AG09309 (cell line): ENCODE measurements around the gene PGAM1.
A peak's percentile ranks its signal among the peaks of the same experiment; 100 is the strongest.

Source experiments
- DNase-seq: peaks from one replicate; pipeline ENCODE4 v3.0.0-alpha.2; 2010; ENCODE audit warnings: low read depth
- H3K4me3 ChIP-seq: 2 replicates; pipeline ENCODE4 v1.5.1; 2011; ENCODE audit warnings: mild to moderate bottlenecking, low read depth, low read length, moderate library complexity; ENCODE audit not compliant: control insufficient read depth
- TF ChIP-seq, protein P1 (sequence below): IDR thresholded peaks from 2 replicates; pipeline ENCODE4 v1.5.1; 2011; ENCODE audit warnings: mild to moderate bottlenecking, low read depth, low read length, inconsistent platforms; ENCODE audit not compliant: insufficient read depth, control insufficient read depth; ENCODE audit errors: missing control alignments

Gene PGAM1

DNA sequence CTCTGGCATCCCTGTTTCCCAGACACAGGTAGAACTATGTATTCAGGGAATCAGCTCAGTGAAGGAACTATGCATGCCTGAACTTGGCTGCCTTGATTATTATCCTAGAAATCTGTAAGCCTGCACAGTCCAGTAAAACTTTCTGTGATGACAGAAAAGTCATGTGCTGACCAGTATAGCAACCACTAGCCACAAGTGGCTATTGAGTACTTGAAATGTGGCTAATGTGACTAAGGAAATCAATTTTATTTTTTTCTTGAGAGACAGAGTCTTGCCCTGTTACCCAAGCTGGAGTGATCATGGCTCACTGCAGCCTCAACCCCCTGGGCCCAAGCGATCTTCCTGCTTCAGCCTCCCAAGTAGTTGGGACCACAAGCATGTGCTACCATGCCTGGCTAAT lies 16.3 kb downstream of the PGAM1 start:
- TF ChIP-seq, protein P1, sequence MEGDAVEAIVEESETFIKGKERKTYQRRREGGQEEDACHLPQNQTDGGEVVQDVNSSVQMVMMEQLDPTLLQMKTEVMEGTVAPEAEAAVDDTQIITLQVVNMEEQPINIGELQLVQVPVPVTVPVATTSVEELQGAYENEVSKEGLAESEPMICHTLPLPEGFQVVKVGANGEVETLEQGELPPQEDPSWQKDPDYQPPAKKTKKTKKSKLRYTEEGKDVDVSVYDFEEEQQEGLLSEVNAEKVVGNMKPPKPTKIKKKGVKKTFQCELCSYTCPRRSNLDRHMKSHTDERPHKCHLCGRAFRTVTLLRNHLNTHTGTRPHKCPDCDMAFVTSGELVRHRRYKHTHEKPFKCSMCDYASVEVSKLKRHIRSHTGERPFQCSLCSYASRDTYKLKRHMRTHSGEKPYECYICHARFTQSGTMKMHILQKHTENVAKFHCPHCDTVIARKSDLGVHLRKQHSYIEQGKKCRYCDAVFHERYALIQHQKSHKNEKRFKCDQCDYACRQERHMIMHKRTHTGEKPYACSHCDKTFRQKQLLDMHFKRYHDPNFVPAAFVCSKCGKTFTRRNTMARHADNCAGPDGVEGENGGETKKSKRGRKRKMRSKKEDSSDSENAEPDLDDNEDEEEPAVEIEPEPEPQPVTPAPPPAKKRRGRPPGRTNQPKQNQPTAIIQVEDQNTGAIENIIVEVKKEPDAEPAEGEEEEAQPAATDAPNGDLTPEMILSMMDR = no peak
- no peak overlapping the region for H3K4me3 ChIP-seq
- no peak for DNase-seq

- TF ChIP-seq, protein P1 = no peak
- H3K4me3 ChIP-seq = no peak overlapping the region
- DNase-seq = no peak
These were observed 18.2 kb downstream of the PGAM1 start for GRCh38 chr10:97444212-97444611.

DNA sequence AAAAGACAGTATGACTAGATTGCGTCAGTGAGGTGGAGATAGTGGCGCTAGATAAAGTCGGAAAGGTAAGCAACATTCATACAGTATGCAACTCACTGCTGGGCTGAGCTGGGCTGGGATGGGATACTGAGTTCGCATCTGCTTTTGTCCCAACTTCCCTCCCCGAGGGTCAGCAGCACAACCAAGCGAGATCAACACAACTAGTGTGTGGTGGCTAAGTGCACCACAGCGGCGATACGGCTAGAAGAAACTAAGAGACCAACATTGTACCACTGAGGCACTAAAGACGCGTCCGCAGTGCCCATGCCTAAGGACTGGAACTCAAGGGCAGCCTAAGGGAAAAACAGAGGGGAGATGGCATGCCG lies 19.3 kb downstream of the PGAM1 start:
- TF ChIP-seq, protein P1 = no peak
- peak overlapping the region; percentile 78 for H3K4me3 ChIP-seq
- no peak for DNase-seq

DNA sequence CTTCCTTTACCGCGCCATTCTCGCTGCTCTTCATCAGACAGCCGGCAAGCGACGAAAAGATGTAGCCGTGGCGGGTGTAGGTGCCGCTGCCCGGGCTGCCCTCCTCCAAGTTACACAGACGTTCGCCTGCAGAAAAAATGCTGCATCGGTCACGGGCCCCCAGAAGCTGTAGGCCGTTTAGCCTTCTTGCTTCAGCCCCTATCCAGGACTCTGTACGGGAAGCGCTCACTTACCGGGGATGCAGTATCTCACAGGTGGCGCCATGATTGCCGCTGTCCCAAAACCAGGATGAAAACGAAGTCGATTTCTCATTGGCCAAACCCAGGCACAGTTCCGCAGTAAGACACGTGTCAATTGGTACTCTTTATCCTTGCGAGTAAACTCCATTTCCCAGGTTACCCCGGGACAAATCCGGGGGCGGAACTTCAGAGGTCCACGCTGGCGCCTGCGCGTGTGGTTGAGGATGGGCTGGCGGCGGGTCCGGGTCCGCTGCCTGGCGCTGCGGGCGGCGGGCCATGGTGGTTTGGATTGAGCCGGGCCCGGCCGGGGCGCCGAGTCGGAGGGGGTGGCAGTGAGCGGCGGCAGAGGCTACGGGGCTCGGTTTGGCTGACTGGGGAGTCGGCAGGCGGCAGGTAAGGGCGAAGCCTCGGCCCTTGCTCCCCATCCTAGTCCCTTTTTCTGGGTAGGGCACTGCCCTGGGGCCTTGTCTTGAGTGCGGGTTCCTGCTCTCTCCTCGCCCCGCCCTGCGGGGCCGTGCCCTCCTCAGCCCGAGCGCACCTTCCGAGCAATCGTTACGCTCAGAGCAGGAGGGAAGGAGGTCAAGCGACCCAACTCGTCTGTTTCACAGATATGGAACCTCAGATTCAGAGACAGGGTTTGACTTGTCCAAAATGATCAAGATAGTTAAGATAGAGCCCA lies 20.0 kb downstream of the PGAM1 start, which contains the start of the genes EXOSC1 and ZDHHC16:
TSS of gene EXOSC1 (minus strand) at position 285 of the 918 bp plus-strand sequence. CDS start at position 264, 21 bp downstream.
TSS of gene ZDHHC16 (plus strand) at position 454 of the 918 bp plus-strand sequence. CDS start 5,501 bp downstream, outside the sequence.
- TF ChIP-seq, protein P1 = no peak
- peak within 1 kb of the TSS; percentile 78 for H3K4me3 ChIP-seq
- DNase-seq = peak; percentile 87

- no peak for DNase-seq
- H3K4me3 ChIP-seq = no peak overlapping the region
- TF ChIP-seq, protein P1 = no peak
These were observed 24.8 kb downstream of the PGAM1 start for GRCh38 chr10:97450828-97451227.

- DNase-seq = no peak
- TF ChIP-seq, protein P1 = no peak
- no peak overlapping the region for H3K4me3 ChIP-seq
These were observed 25.6 kb downstream of the PGAM1 start for GRCh38 chr10:97451605-97452004.
